Mesodermal cell (in vitro differentiated cells): Measurements from ENCODE around the gene CD151.
A peak's percentile ranks its signal among the peaks of the same experiment; 100 is the strongest.

ENCODE experiments used
- H3K27ac ChIP-seq: 2 replicates; pipeline ENCODE4 v1.7.0; 2013; ENCODE audit warnings: mild to moderate bottlenecking, low read depth, low read length, moderate library complexity; ENCODE audit not compliant: severe bottlenecking
- H3K36me3 ChIP-seq: 2 replicates; pipeline ENCODE4 v1.7.1; 2013; ENCODE audit warnings: mild to moderate bottlenecking, low read length, moderate library complexity; ENCODE audit not compliant: control insufficient read depth, insufficient read depth
- H3K4me1 ChIP-seq: one replicate; pipeline ENCODE4 v1.7.1; 2013; ENCODE audit warnings: mild to moderate bottlenecking, low read length; ENCODE audit not compliant: insufficient read depth, control insufficient read depth, poor library complexity, severe bottlenecking
- H3K4me3 ChIP-seq: 2 replicates; pipeline ENCODE4 v1.7.0; 2013; ENCODE audit warnings: low read length, control low read depth, mild to moderate bottlenecking; ENCODE audit not compliant: insufficient read depth, poor library complexity, severe bottlenecking; ENCODE audit errors: extremely low read depth
- H3K9me3 ChIP-seq: 2 replicates; pipeline ENCODE4 v1.7.1; 2013; ENCODE audit warnings: mild to moderate bottlenecking, low read length, moderate library complexity; ENCODE audit not compliant: control insufficient read depth
- WGBS, 2 experiments: methylation state at CpG; one replicate each; pipeline ENCODE4 v1.1.5; 2013; ENCODE audit warnings: missing lambda C conversion rate in 2 of 2; ENCODE audit not compliant: insufficient coverage in 2 of 2; 5-methylcytosine and 5-hydroxymethylcytosine counted together

Gene CD151

DNA sequence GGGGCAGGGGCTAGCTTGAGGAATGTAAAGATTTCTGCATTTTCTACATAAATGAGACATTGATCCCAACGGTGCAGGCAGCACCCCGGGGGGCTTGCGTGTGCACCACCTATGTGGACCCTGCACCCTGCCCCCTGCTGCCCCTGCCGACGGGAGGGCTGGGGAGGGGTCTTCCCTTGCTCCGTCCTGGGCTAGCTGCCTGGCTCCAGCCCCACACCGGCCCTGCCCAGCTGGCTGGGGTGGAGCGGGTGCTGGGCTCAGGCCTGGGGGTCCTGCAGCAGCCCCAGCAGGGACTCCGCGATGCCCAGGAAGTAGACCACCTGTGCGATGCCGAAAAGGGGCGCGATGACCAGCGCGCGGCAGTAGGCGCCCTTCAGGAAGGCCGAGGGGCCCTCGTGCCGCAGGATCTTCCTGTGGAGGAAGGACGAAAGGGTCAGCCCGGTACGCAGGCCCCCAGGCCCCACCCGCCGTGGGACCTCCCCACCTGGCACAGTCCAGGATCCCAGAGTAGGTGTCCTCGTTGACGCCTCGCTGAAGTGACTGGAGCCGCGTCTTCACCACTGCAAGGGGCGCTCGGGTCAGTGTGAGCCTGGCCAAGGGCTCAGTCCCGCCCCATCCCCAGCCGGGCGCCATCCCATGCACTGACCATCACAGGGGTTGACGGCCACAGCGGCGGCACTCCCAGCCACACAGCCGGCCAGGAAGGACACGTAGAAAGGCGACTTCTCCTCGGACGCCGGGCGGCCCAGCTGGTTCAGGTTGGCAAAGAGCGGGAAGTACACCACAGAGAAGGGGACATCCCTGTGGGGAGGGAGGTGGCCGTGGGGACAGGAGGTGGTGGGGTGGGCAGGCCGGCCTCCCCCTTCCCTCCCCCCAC, 40.9 kb upstream of the CD151 start:
- H3K36me3 ChIP-seq: peaks cover 24% of the 10 kb centered on the region
- H3K4me3 ChIP-seq: no peak overlapping the region
- peaks cover 17% of the 10 kb centered on the region for H3K4me1 ChIP-seq
- no peaks in the 10 kb centered on the region for H3K9me3 ChIP-seq
- WGBS, 2 experiments: 96 to 98% methylated on average over 43 to 47 of the region's 49 CpGs
- H3K27ac ChIP-seq: no peak overlapping the region

DNA sequence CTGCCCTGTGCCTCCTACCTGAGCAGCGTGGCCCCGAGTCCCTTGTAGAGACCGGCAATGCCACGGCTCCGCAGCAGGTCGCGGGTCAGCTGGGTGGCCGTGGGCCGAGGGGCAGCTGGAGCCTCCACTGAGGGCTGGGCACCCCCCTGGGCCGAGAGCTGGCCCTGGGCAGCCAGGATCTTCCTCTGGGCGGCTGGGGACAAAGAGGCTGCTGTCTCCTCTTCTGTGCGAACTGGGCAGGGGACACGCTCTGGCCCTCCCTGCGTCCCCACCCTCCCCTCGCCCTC, 40.3 kb upstream of the CD151 start:
- no peaks in the 10 kb centered on the region for H3K9me3 ChIP-seq
- H3K36me3 ChIP-seq: peaks cover 24% of the 10 kb centered on the region
- no peak overlapping the region for H3K4me3 ChIP-seq
- 87 to 97% methylated on average over 3 to 14 of the region's 15 CpGs for WGBS, 2 experiments
- H3K27ac ChIP-seq: no peak overlapping the region
- peaks cover 19% of the 10 kb centered on the region for H3K4me1 ChIP-seq

DNA sequence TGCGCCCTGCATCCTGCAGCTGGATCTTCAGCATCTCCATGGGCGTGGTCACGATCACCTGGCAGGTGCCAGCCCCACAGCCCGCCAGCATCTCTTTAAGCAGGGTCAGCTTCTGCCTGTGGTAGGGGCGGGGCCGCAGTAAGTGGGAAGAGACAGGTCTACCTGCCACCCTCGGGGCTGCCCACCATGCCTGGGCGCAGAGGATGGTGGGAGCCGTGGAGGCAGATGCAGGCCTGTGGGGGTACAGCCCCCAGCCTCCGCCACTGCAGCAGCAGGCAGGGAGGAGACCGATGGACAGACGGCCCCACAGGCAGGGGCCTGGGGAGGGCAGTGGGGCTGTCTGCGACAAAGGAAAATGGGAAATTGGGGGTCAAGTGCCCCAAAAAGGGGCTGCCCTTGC, 39.9 kb upstream of the CD151 start:
- peaks cover 19% of the 10 kb centered on the region for H3K4me1 ChIP-seq
- no peaks in the 10 kb centered on the region for H3K9me3 ChIP-seq
- no peak overlapping the region for H3K27ac ChIP-seq
- no peak overlapping the region for H3K4me3 ChIP-seq
- WGBS, 2 experiments: 96% methylated on average over 10 to 12 of the region's 13 CpGs
- H3K36me3 ChIP-seq: peaks cover 24% of the 10 kb centered on the region

DNA sequence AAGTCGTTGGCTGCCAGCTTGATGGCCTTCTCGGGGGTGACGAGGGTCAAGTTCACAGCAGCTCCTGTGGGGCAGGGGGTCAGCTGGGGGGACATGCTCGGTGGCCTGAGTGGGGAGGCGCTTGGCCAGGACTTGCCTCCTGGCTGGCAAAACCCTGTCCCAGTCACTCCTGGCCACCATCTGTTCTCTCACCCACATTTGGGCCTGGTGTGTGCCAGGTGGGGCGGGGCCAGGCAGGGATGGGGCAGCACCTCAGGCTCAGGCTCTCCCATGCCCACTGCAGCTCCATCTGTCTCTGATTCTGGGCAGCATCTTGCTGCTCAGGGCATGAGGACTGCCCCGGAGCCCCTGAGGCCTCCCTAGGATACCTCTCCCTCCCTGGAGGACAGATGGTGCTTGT, 39.2 kb upstream of the CD151 start:
- no peak overlapping the region for H3K27ac ChIP-seq
- no peaks in the 10 kb centered on the region for H3K9me3 ChIP-seq
- H3K36me3 ChIP-seq: peaks cover 24% of the 10 kb centered on the region
- 80 to 84% methylated on average over 5 of the region's 7 CpGs for WGBS, 2 experiments
- peaks cover 19% of the 10 kb centered on the region for H3K4me1 ChIP-seq
- no peak overlapping the region for H3K4me3 ChIP-seq

DNA sequence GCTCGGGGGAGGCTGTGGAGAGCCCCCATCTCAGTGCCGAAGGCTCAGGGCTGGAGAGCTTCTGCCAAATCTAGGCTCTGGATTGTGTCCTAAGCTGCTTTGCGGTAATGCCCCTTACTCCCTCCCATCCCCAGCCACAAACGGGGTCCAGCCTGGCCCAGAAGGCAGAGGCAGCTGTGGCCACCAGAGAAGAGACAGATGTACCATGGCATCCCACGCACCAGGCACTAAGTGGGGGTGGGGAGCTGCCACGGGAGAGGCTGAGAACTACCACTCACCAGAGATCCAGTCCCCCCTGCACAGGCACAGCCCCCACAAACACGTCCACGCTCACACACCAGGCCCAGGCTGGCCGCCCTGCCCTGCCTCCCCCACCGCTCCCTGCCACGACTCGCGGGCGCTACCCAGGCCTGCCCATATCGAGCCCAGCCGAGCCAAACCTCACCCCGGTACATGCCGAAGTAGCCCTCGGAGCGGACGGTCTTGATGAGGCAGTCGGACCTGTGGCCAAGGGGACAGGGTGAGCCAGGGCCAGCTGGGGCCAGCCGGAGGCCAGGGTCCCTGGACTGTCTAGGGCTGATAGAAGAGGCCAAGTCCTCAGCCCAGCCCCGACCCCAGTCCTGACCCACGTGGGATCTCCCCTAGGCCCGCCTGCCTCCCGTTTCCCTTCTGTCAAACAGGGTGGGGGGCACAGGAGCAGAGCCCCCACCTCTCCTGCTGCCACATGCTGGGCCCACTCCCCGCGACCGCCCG, 38.6 kb upstream of the CD151 start:
- Histone ChIP-seq H3K36me3 (peaks cover 28% of the 10 kb centered on the region), H3K4me3 (no peak overlapping the region), H3K4me1 (peaks cover 19% of the 10 kb centered on the region), H3K27ac (no peak overlapping the region), H3K9me3 (no peaks in the 10 kb centered on the region)
- 91 to 98% methylated on average over 26 to 29 of the region's 31 CpGs for WGBS, 2 experiments

DNA sequence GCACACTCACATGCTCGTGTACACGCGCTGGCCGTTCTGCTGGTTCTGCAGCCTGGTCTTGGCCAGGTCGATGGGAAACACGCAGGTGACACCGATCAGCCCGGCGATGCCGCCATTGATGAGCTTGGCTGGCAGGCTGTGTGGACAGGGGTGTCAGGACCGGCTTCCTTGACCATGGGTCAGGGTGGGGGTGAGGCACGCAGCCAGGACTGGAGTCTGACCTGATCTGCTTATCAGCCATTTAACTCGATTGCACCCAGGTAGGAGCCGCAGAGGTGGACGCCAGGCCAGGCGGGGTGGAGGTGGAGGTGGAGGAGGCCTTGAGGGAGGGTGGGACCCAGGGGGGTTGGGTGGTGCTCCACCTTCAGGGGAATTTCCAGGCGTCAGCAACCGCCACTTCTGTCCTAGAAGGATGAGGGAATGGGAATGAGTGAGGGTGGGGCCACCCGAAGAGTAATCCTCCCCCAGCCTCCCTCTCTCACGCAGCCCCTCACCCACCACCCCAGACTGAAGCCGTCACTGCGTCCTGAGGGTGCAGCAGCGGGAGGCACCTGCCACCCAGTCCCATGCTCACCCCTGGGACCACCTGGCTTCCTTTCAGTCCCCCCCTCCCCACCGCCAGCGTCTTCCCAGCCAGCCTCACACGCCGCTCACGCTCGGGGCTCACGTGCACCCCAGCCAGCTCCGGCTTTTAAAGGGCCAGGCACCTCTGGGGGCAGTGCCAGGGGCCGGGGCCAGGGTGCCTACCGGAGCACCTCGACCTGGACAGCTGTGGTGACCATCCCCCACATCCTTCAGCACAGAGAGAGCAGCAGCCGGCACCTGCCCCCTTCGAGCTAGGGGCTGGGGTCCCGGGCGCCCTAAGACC, 37.8 kb upstream of the CD151 start:
- H3K4me1 ChIP-seq: peaks cover 19% of the 10 kb centered on the region
- peaks cover 34% of the 10 kb centered on the region for H3K36me3 ChIP-seq
- H3K27ac ChIP-seq: no peak overlapping the region
- H3K4me3 ChIP-seq: no peak overlapping the region
- no peaks in the 10 kb centered on the region for H3K9me3 ChIP-seq
- 93 to 95% methylated on average over 24 to 26 of the region's 38 CpGs for WGBS, 2 experiments

DNA sequence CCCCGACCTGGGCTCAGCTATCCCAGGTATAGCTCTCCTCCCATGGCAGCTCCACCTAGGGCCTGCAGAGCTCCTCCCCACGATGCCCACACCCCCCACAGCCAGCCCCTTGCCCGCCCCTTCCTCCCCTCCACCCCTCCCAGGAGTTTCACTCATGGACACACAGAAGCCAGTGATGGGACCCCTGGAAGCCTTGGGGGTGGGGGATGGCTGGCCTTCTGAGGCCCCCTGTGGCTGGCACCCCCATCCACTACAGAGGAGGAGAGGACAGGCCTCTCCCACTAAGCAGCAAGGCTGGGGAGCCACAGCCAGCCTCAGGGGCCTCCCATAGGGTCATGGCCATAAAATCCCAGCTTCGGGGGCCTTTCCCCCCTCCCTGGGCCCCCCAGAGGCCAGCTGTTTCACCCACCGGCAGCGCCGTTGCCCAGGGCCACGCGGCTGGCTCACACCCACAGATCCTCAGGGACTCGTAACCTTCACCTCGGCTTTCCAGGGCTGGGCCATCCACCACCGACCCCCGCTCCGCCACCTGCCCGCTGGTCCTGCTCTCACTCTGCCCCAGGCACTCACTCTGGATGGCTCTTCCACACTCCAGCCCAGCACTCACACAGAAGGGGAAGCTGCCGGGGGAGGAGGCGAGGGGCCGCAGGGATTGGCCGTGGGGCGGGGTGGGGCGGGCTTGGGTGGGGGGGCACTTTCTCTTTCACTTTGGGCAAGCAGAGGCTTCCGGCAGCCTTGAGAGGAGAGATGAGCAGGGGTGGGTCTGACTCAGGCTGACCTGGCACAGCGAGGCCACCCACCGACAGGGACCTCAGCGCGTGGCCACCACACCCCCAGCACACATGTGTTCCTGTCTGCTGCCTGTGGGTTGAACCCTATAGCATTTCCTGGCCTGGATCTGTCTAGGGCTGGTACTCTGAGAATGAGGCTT, 36.9 kb upstream of the CD151 start:
- Histone ChIP-seq H3K4me1 (peaks cover 13% of the 10 kb centered on the region), H3K36me3 (peaks cover 43% of the 10 kb centered on the region), H3K9me3 (no peaks in the 10 kb centered on the region), H3K27ac (no peak overlapping the region), H3K4me3 (peak overlapping the region; percentile 71)
- WGBS, 2 experiments: 59 to 60% methylated on average over 4 to 16 of the region's 26 CpGs

DNA sequence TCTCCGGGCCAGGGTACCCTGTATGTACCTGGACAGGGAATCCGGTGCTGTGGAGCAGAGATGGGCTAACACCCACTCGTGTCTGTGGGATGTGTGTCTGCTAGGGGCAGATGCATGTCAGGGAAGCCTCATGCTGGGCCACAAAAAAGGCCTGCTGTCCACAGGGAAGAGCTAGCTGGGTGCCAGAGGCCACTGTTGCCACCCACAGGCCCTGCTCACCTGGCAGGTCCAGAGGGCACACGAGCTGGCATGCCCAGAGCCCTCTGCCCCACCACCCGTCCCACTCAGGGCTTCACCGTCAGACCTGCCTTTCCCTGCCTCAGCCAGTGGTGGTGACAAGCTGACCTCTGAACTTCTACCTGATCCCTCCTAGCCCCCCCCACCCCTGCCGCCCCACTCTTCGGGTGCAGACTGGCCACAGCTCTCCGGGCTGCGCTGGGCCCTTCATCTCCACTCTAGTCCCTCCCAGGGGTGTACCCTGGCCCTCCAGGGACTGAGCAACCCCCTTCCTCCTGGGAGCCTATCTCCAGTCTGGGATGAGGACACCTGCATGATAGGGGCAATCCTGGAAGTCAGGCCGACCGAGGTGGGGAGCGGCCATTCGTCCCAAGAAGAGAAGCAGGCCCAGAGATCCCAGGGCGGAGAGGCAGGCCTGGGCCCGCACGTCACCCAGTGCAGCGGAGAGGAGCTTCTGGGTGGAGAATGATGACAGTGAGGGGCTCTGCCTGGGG, 36.0 kb upstream of the CD151 start:
- Histone ChIP-seq H3K36me3 (peaks cover 51% of the 10 kb centered on the region), H3K4me1 (peaks cover 13% of the 10 kb centered on the region), H3K27ac (peak overlapping the region; percentile 88), H3K9me3 (no peaks in the 10 kb centered on the region), H3K4me3 (peak overlapping the region; percentile 71)
- WGBS, 2 experiments: 47 to 51% methylated on average over 17 to 18 of the region's 18 CpGs

DNA sequence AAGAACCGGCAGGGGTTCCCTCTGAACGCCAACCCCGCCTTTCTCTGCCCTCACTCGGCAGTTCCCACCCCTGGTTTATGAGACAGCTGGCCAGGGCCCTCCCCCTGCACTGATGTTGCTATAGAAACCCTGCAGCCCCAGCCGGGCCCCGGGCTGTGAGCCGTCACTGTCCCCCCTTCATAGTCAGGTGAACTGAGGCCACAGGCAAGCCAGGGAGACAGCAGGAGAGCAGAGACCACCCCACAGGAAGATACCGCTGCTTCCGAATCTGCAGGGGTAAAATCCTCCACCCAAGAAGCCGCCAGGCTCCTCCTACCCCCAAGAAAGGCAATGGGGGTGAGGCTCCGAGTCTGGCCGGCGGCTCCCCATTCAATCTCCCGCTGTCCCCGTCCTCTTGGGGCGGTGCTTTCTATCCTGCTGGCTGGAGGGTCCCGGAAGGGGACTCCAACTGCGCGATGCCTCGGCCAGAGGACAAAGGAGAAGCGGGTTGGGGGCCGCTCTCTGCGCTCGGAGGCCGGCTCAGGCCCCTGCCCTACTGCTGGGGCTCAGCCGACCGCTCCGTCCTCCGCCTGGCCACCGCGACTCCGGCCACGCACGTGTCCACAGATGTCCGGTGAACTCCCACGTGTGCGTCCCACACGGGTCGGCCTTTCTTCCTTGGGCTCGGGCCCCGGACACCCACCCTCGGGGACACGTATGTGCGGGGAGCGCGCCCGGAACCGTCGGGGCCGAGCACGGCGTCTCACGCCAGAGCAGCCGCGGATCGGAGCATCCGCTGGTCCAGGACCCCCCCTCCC, 35.3 kb upstream of the CD151 start:
- peaks cover 51% of the 10 kb centered on the region for H3K36me3 ChIP-seq
- peak overlapping the region; percentile 88 for H3K27ac ChIP-seq
- H3K4me3 ChIP-seq: peak overlapping the region; percentile 71
- no peaks in the 10 kb centered on the region for H3K9me3 ChIP-seq
- WGBS, 2 experiments: 0% methylated on average over 43 to 55 of the region's 57 CpGs
- H3K4me1 ChIP-seq: peaks cover 13% of the 10 kb centered on the region
